ENCODE results near the gene ZIC1.
A peak's percentile ranks its signal among the peaks of the same experiment; 100 is the strongest.

GRCh38 chr3:147369661-147370123, 39.5 kb upstream of the ZIC1 start:
- TF ChIP-seq CTCF (IDR thresholded peaks at IDR 0.05), result 0 out of 2 replicates have a peak, but pooled peaks have one; percentile 3
- TF ChIP-seq ZFX (IDR thresholded peaks at IDR 0.05; ENCODE audit: borderline replicate concordance), result no peak
